HG02981 (cell line): ENCODE measurements around the gene PXYLP1.

Experiments
- ATAC-seq: cut with Tn5 transposase; IDR thresholded peaks from one replicate; pipeline ENCODE4 v1.9.1; 2021; ENCODE audit warnings: mild to moderate bottlenecking, moderate library complexity; ENCODE audit not compliant: unreplicated experiment

PXYLP1 gene

DNA sequence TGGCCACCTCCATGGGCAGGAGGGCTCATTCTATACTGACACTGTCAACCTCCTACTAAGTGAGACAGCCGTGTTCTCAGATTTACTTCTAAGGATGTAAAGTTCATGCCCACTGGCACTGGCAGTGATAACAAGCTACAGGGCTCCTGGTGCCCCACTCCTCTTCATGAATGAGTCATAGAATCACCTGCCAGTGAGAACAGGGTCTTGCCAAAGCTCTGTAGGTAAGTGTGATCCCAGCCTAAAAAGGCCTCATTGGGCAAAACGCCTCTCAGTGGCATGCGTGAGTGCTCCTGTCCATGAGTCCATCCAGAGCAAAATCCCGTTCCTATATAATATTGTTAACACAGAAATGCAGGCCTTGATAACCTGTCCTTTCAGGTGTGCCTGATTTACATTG is 17.4 kb downstream of the PXYLP1 start:
- no peak for ATAC-seq

DNA sequence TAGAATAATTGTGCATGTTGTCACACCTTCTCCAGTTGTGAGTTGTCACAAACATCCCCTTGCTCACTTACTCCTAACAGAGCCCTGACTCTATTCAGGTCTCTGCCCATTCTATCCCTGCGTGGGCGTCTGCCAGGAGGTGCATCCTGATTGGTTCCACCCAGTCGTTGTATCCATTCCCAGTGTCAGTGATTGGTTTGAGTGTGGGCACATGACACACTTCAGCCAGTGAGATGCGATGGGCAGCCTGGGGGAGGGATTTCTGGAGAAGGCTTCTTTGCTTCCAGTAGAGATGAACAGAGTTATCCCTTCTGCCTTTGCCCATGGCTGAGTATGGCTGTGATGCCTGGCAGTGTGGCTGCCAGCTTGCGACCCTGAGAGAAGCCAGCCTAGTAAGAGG is 18.7 kb downstream of the PXYLP1 start:
- no peak for ATAC-seq

DNA sequence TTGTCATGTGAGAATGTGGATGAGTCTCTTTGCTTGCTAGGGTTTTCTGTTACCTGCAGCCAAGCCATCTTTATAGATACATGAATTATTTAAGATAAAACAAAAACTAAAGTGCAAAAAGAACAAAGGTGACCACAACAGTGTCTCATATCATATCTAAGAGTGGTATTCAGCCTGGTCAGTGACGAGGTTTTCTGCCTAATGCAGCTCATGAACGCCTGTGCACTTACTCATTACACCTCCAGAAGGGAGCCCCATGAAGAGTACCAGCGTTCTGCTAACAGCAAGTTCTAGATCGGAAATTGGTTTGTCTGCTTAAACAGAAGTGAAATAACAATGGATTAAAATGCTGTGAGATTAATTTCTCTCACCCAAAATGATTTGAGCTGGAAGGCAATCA is 19.2 kb downstream of the PXYLP1 start:
- no peak for ATAC-seq

DNA sequence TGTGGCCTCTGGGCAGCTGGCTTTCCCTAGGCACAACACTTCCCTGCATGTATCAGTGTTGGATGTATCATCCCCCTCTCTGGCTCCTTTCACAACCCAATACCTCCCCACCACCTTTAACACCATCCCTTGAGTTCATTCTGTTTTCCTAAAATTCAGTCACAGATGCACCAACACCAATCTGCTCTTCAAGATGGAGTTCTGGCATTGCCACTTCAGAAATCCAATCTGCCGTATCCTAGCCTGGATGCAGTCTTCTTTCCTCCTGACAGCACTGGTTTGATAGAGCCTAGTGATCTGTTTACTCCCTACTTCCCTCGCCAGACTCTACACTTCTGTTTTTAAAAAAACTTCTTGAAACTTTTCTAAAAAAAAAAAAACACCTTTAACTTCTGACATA is 21.7 kb downstream of the PXYLP1 start:
- ATAC-seq, result no peak

DNA sequence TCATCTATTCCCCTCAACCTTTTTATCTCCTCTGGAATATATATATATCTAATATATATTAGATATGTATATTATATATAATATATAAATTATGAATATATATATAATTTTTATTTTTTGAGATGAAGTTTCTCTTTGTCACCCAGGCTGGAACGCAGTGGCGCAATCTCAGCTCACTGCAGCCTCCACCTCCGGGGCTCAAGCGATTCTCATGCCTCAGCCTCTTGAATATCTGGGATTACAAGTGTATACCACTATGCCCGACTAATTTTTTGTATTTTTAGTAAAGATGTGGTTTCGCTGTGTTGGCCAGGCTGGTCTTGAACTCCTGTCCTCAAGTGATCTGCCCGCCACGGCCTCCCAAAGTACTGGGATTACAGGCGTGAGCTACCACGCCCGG is 22.2 kb downstream of the PXYLP1 start:
- ATAC-seq, result no peak

DNA sequence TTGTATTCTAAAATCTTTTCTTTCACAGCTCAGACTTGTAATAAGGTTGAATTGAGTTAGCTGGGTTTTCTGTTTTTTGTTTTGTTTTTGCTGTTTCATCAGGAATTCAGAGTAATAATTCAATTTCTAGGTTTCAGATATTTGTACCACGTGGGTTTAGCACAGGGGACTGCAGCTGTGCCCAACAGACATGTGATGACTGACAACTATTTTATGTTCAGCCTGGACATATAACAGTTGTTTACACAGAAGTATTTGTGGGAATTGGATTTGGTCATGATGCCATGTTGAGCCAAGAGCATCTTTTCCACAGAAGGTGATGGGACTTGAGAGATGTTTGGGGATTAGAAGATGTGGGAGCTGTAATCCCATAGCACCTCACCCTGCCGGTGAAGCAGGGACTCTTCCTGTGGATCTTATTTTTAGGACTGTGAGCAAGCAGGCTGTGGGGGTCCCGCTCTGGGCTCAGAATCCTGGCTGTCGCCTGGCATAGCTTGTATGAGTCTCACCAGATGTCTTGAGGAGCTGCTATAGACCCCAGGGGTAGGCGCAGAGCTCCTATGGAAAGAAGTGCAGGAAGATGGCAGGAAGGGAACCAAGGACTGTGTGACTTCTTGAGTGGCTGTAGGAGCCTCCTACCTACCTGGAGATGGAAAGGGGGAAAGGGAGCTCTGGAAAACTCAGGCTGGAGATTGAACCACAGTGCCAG is 23.7 kb downstream of the PXYLP1 start:
- no peak for ATAC-seq

DNA sequence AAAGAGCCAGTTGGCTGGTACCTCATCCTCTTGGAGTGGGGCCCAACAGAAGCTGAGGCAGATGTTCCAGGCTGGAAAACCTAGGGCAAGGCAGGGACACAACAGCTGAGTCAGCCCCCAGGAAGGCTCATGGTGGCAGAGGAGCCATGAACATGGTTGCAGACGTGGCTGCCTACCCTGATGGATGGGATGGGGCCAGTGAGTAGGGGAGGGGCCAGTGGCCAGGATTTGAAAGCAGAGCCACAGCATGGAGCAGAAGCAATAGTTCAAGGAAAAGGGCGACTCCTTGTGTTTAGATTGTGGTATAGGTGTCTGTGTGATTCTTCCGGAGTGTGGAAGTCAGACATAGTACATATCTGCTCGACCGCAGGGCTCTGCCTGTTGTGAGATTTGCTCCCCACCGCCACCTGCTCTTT is 24.2 kb downstream of the PXYLP1 start:
- no peak for ATAC-seq

DNA sequence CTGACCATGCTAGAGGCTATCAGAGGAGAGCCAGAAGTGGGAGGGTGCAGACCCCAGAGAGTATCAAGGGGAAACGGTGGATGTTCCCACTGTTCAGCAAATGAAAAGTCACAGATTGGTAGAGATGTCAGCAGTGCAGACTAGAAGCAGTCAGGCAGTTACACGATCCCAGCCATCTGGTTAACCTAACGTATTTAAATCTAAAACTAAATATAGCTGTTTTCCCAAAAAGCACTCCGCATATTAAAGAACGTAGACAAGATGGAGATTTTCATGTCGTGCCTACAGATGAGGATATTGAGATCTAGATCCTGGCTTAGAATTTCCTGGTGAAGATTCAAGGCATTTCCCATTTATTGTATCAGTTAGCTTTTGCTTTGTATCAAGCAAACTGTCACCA is 25.2 kb downstream of the PXYLP1 start:
- no peak for ATAC-seq

DNA sequence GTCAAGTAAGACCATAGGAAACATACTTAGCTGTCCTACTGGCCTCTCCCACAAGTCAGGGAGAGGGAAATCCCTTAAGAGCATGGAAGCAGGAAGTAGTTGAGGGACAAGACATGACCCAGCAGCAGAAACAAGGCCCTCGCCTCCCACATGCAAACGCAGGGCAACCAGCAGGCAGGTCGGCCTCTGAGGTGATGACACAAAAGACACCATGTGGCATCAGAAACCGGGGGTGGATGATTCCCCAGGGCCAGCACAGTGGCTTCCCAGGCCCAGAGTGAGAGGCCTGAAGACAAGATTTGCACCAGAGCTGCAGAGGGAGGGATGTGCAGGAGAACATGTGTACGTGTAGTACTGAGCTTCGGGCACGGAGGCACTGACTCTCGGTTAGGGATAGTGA is 26.3 kb downstream of the PXYLP1 start:
- ATAC-seq, result no peak

DNA sequence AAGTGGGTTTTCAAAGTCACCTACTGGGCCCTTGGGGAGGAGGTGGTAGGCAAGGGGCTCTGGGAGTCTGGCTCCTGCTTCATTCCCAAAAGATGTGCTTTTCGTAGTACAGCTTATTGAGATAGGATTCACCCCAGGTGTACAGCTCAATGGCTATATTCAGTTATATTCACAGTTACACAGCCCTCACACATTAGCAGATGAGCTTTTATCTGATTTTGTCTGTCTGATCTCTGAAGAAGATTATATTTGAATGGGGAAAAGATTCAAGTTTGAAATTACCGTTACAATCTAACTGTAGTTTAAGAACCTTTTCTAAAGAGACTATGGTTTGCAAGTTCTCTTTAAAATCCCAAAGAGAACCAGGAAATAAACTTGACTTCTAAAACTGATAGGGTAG is 27.3 kb downstream of the PXYLP1 start:
- no peak for ATAC-seq

DNA sequence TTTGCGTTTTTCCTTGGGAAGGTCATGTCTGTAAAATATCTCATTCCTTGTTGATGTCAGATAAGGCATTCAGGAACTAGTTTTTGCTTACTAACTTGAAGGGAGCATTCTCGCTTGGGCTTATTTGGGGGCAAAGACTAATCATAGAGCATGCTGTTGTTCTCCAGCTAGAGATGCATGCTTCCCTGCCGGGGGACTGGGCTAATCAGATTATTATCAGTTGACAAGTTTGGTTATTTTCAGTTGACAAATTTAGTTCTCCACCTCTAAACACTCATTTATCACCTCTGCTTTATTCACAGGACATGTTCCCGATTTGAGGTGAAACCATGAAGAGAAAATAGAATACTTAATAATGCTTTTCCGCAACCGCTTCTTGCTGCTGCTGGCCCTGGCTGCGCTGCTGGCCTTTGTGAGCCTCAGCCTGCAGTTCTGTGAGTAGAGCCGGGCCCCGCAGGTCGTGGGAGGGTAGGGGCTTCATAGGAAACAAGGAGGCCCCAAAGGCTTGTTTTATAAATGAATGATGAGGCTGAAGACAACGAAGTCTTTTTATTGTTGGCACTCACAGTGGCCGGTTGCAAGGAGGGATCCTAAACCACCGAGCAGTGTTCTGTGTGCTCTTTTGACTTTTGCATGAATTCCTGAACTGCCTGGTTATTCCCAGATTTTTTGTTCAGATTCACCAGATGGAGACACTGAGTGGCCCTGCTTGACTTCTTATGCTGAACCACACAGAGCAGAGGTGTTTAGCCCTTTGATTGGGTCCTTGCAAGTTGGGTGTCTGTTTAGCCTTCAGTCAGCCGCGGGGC is 28.4 kb downstream of the PXYLP1 start:
- no peak for ATAC-seq

DNA sequence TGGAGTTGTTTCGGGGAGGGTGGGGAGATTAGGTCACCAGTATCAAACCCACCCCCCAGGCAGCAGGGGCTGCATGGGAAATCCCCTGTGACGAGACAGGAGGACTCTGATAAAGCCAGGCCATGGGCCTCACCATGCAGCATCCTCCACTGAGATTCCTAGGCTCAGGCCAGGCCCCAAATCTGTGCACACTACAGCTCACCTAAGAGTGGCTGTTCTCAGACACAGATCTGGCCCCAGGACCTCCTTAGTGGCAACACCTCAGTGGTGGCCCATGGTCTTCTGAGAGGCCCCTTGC is 29.0 kb downstream of the PXYLP1 start:
- ATAC-seq, result no peak

DNA sequence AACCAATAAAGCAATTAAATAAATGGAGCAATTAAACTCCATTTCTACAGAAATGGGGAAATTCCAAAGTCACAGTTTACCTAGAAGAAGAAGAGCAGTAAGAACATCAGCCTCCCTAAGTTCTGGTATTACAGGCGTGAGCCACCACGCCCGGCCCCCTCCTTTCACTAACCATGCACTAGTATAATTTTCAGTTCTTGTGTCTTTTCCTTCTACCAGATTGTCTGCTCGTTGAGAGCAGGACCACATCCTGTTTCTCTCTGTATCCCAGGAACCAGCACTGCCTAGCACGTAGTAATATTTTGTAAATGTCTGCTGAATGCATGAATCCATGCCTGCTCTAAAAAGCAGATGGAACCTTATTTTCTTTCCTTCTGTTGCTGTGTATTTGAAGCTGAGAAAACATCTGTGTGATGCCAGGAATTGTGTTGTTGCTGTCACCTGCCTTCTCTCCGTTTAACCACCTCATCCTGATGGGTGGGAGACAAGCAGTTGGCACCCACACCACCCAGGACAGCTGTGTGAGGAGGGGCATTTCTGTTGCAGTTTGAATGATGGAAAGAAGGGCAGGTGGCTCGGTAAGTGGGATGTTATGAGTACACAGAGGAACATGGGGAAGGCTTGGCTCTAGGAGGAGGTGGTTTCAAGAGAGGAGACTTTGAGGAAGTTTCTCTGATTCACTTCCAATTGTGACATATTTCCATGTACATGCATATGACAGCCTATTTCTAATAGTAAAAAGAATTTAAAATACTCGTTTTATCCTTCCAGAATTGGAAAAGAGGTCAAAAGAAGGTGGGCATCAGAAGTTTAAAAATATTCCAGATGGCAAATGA is 30.1 kb downstream of the PXYLP1 start:
- no peak for ATAC-seq

DNA sequence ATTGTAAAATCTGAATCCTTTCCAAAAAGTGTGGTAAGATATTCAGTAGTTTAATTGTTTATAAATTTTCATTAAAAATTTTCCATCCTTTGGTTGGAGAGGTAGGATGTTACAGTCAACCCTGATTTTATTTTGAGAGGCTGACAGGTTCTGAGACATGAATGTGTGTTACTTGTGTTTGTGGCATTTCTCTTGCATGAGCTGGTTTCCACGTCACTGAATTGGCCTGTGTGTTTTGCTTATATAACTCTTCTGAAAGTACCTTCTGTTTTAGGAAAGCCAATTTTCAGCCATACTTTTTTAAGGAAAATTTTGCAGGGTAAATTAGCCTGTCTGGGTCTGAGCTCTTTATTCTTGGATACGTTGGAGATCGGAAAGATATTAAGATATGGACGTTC is 30.7 kb downstream of the PXYLP1 start:
- ATAC-seq, result no peak

DNA sequence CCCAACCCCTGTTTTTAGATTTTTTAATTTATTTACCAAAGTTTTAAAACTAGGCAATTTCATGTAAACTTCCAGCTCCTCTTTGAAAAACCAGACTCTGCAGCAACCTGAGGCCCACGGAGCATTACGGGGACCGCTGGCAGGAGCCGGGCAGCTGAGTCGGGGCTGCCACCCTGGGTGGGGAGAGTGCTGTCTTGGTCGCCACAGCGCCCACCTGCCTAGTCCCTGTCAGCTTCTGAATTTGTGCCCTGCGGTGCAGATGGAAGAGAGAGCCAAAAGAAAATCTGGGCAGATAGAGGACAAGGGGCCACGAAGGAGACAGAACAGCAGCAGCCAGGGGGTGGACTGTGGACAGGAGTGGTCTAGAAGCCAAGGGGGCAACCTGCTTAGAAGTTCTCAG is 34.6 kb downstream of the PXYLP1 start:
- no peak for ATAC-seq

DNA sequence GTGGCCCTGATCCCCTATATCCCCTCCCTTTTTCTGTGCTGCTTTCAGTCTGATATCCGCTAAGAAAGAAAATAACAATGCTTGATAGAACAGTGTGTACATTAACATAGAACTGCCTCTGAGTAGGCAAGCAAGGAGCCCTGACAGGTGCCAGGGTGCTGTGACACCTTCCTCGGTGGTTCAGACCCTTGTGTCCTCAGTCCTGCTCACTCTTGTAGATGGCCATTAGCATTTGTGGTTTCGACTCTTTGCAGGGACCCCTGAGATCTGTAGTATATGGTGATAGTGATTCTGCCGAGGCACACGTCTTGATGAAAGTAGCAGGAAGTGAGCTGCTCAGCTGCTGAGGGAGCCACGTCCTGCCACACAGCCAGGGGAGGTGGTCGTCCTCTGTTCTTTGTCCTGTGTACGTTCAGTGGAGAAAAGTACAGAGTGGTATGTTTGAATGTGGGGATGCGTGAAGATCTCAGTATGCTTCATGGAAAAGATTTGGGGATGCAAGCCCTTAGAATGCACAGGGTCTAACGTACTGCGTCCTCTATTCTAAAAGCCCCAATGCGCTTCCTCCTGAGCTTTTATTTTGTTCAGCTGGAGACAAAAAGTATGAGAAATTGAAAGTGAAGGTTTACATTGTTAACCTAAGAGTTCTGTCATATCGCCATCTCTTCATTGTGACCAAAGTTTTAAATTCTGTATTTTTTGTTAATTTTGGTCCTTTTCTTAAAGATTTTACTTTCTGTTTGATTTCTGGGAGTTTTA is 35.4 kb downstream of the PXYLP1 start:
- ATAC-seq, result peak; percentile 62

DNA sequence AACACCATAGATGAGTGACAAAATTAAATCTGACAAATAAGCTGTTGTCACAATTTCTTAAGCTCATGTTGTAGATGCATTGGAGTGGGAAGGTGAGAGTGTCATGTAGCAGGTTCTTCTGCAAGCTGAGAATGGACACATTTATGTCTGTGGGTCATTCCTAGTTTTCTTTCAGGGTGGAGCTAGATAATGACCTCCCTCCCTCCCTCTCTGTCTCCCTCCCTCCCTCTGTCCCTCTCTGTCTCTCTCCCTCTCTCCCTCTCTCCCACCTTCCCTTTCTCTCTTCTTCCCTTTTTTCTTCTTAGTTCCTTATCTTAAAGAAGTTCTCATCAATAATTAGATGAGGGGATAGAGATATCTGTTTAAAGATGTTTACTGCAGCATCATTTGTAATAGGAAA is 36.0 kb downstream of the PXYLP1 start:
- no peak for ATAC-seq

DNA sequence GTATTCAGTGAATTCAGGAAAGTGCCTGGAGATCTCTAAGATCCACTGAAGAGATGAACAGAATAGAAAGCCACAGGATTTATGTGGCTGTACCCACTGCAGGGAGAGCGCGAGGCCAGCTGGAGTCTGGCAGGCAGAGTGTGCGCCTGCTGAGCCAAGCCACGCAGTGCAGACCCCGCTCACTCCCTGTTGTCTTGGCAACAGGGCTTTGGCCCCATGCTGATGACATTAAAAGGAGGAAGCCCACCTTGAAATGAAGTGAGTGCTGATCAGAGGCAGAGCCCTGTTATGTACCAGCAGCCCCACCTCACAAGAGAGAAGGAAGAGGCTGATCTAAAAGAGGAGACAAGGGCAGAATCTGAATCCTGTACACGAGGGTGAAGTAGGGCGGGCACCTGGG is 36.7 kb downstream of the PXYLP1 start:
- ATAC-seq, result no peak

DNA sequence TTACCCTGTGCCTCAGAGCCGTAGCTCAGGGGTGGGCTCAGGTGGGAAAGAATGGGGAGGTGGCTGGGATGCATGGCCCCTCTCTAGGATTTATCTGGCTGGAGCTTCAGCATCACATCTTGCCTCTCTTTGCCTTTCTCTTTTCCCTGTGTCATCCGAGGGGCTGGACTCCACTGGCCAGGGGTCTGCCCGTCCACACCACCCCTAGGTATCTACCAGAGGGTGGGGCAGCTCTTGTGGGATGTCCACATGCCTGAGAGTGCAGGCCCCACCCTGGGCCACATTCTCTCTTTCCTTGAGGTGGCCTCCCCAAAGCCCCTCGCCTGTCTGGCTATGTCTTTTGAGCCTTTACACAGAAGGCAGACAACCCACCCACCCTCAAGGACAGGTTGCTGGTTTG is 37.2 kb downstream of the PXYLP1 start:
- no peak for ATAC-seq

DNA sequence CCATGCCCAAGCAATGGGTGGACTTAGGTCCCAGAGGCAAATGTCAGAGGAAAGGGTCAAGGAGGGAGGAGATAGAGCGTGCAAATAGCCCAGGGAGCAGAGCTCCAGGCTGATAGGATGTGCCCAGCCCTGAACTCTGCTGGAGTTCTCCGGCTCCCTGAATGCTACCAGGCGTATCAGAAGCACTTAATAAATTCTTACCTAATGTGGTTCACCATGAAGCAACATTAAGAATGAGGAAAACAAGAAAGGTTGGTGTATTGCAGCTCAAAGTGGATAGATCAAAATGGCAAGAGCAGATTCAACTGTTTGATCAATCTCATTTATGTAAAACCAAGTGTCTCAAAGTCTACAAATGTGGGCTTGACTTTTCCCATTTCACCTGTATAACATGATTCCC is 38.3 kb downstream of the PXYLP1 start:
- ATAC-seq, result no peak
